HepG2 (cell line): ENCODE results near the gene HYDIN. TPM values are rescaled to one million over a fixed set of nuclear protein-coding genes. Genes with fewer than 3 reads are reported as not detected.

Source experiments
- ATAC-seq: fragments of 200-7000 bp; cut with Tn5 transposase; 3 replicates; pipeline ENCODE4 v1.9.1; 2020; ENCODE audit warnings: mild to moderate bottlenecking, moderate library complexity
- BruUV-seq: library from RNA; stranded (reverse); fragments of 400-500 nt; replicated peaks from 2 replicates; lab custom pipeline; 2021; lab: Mats Ljungman, UMichigan
- CTCF ChIA-PET: fragments of 300-600 bp; formaldehyde crosslinking; extraction: SDS; loops from one replicate; lab custom pipeline; 2021; ENCODE audit warnings: low total read pairs, inconsistent platforms, low intra/inter-chr PET ratio; lab: Yijun Ruan, JAX
- POLR2A ChIA-PET: fragments of 350-600 bp; sonication (Branson Sonifier 250); formaldehyde crosslinking; loops from one replicate; lab custom pipeline; 2020; ENCODE audit warnings: antibody characterized with exemption, inconsistent platforms; lab: Yijun Ruan, JAX
- DNase-seq: peaks from one replicate; pipeline ENCODE4 v3.0.0-alpha.2; 2015; ENCODE audit warnings: low spot score
- FAIRE-seq: peaks from 3 replicates; lab custom pipeline; 2011; peaks lifted over from hg19 to GRCh38; lab: Jason Lieb, UNC
- H2AFZ ChIP-seq: one replicate; pipeline ENCODE4 v1.6.1; 2011; ENCODE audit warnings: low read length, inconsistent platforms
- H3K27ac ChIP-seq: fragments of 300-600 bp; 3 replicates; pipeline ENCODE4 v1.8.0; 2011; ENCODE audit warnings: mixed run types, mild to moderate bottlenecking, mixed read lengths, low read length, inconsistent platforms; ENCODE audit not compliant: insufficient read depth; ENCODE audit errors: extremely low read length
- H3K27me3 ChIP-seq, 2 experiments: fragments of 200-600 bp in 1 of 2; 2 replicates in 1 of 2; 3 replicates in 1 of 2; pipeline versions ENCODE4 v1.6.0 to v1.8.0; 2011; ENCODE audit warnings: low read length in 2 of 2, mild to moderate bottlenecking in 2 of 2, moderate library complexity in 2 of 2, inconsistent platforms in 1 of 2; ENCODE audit not compliant: insufficient read depth in 2 of 2, control insufficient read depth in 1 of 2
- H3K36me3 ChIP-seq, 2 experiments: fragments of 200-600 bp in 1 of 2; replicated peaks in 1 of 2; 2 replicates in 1 of 2; 3 replicates in 1 of 2; pipeline versions ENCODE4 v1.5.1 to v1.8.0; 2011; ENCODE audit warnings: low read length in 2 of 2, inconsistent platforms in 1 of 2; ENCODE audit not compliant: insufficient read depth in 2 of 2, control insufficient read depth in 1 of 2
- H3K4me1 ChIP-seq: 2 replicates; pipeline ENCODE4 v1.5.1; 2012; ENCODE audit warnings: low read length, inconsistent platforms; ENCODE audit not compliant: insufficient read depth
- H3K4me2 ChIP-seq: 2 replicates; pipeline ENCODE4 v1.6.0; 2011; ENCODE audit warnings: low read depth, low read length, inconsistent platforms
- H3K4me3 ChIP-seq, 3 experiments: fragments of 200-600 bp in 1 of 3; sonication (generic), shearing (Covaris generic) in 1 of 3; replicated peaks in 1 of 3; 2 replicates each; pipeline ENCODE4 v1.5.1; 2011 to 2016; ENCODE audit warnings: low read length in 3 of 3, inconsistent platforms in 2 of 3, low read depth in 2 of 3, mild to moderate bottlenecking in 2 of 3, control low read depth in 1 of 3, mixed read lengths in 1 of 3; ENCODE audit not compliant: insufficient read depth in 1 of 3
- H3K79me2 ChIP-seq: one replicate; pipeline ENCODE4 v1.6.1; 2011; ENCODE audit warnings: low read length, inconsistent platforms; ENCODE audit not compliant: insufficient read depth
- H3K9ac ChIP-seq: 2 replicates; pipeline ENCODE4 v1.6.0; 2011; ENCODE audit warnings: mild to moderate bottlenecking, low read depth, low read length, inconsistent platforms; ENCODE audit not compliant: insufficient read depth
- H3K9me3 ChIP-seq: 2 replicates; pipeline ENCODE4 v1.5.1; 2012; ENCODE audit warnings: mild to moderate bottlenecking, low read length
- H4K20me1 ChIP-seq: 2 replicates; pipeline ENCODE4 v1.6.0; 2011; ENCODE audit warnings: inconsistent platforms, mild to moderate bottlenecking, low read length, moderate library complexity; ENCODE audit not compliant: insufficient read depth
- DMTF1 ChIP-seq: sonication (generic); formaldehyde crosslinking; IDR thresholded peaks from 2 replicates; pipeline ENCODE4 v1.4.0; 2020; ENCODE audit warnings: mild to moderate bottlenecking, missing genetic modification reagents
- POLR2A ChIP-seq, 2 experiments: IDR thresholded peaks; 2 replicates each; pipeline ENCODE4 v1.6.1; 2011; ENCODE audit warnings: low read depth in 2 of 2, low read length in 2 of 2, mild to moderate bottlenecking in 1 of 2, moderate library complexity in 1 of 2; ENCODE audit not compliant: insufficient read depth in 1 of 2
- RBAK ChIP-seq: sonication (generic); formaldehyde crosslinking; IDR thresholded peaks from 2 replicates; pipeline ENCODE4 v1.5.1; 2020; ENCODE audit warnings: mild to moderate bottlenecking, missing genetic modification reagents
- TAF15 ChIP-seq: fragments of 200-400 bp; formaldehyde crosslinking; IDR thresholded peaks from one replicate; pipeline ENCODE4 v1.6.1; 2018; ENCODE audit warnings: mild to moderate bottlenecking, low read depth, low read length; ENCODE audit not compliant: poor library complexity, severe bottlenecking
- XRCC5 ChIP-seq: fragments of 200-400 bp; formaldehyde crosslinking; optimal IDR thresholded peaks from 2 replicates; pipeline ENCODE3; 2017; ENCODE audit warnings: mild to moderate bottlenecking, low read length
- YEATS2 ChIP-seq: sonication (generic); formaldehyde crosslinking; IDR thresholded peaks from 2 replicates; pipeline ENCODE4 v1.4.0; 2020; ENCODE audit warnings: missing genetic modification reagents, borderline replicate concordance
- ZBTB20 ChIP-seq: sonication (generic); formaldehyde crosslinking; IDR thresholded peaks from 2 replicates; pipeline ENCODE4 v1.8.1; 2023; ENCODE audit warnings: missing genetic modification reagents, low read depth, mild to moderate bottlenecking, borderline replicate concordance
- ZBTB49 ChIP-seq: sonication (generic); formaldehyde crosslinking; IDR thresholded peaks from 2 replicates; pipeline ENCODE4 v1.4.0; 2020; ENCODE audit warnings: missing genetic modification reagents, borderline replicate concordance
- ZNF446 ChIP-seq: sonication (generic); formaldehyde crosslinking; IDR thresholded peaks from 2 replicates; pipeline ENCODE4 v1.5.0; 2020; ENCODE audit warnings: mild to moderate bottlenecking, missing genetic modification reagents
- ZSCAN25 ChIP-seq: sonication (generic); formaldehyde crosslinking; IDR thresholded peaks from 2 replicates; pipeline ENCODE4 v1.8.0; 2022; ENCODE audit warnings: mild to moderate bottlenecking, missing genetic modification reagents
- WGBS: methylation state at CpG from one replicate; pipeline ENCODE4 v1.1.6; 2017; ENCODE audit warnings: low lambda C conversion rate; 5-methylcytosine and 5-hydroxymethylcytosine counted together
- in situ Hi-C: cut with HindIII; loops from 2 replicates; pipeline ENCODE4 v1.10.0; 2017; ENCODE audit warnings: low pct_unique_long_range_greater_than_20kb; ENCODE audit not compliant: extremely low pct_ligation_motif_present
- intact Hi-C: fragments of 100-400 bp; cut with micrococcal nuclease; formaldehyde crosslinking; loops from one replicate; pipeline ENCODE4 v1.10.0; 2022; ENCODE audit not compliant: unreplicated experiment
- polyA plus RNA-seq, 8 experiments: library from polyadenylated mRNA; depleted of rRNA in 3 of 8; stranded (reverse) in 7 of 8; unstranded in 1 of 8; fragments of >200 nt; fragmentation: Illumina TruSeq in 4 of 8; extraction: Trizol in 4 of 8; gene quantifications; 2 replicates each; pipeline versions ENCODE4 v1.2.1 to v1.2.3, GENCODE V29; 2011 to 2016; ENCODE audit warnings: low read depth in 4 of 8, missing spikeins in 1 of 8, mixed read lengths in 1 of 8; ENCODE audit not compliant: insufficient read depth in 1 of 8
- total RNA-seq, 5 experiments: library from RNA; depleted of rRNA; stranded (reverse); fragments of >200 nt; fragmentation: Illumina TruSeq; extraction: Trizol; gene quantifications; 2 replicates each; pipeline ENCODE4 v1.2.3, GENCODE V29; 2016; ENCODE audit warnings: low read depth in 1 of 5
- TF ChIP-seq, protein P1 (sequence below): sonication (generic); formaldehyde crosslinking; IDR thresholded peaks from 2 replicates; pipeline ENCODE4 v1.4.0; 2020; ENCODE audit warnings: missing genetic modification reagents
- TF ChIP-seq, protein P2 (sequence below): sonication (generic); formaldehyde crosslinking; IDR thresholded peaks from 2 replicates; pipeline ENCODE4 v1.8.1; 2022; ENCODE audit warnings: mild to moderate bottlenecking, missing genetic modification reagents

The HYDIN gene
- total and polyA plus RNA-seq, 2 of the 13 experiments (the other 11 are each of a cell fraction or from before 2014, with no cell fraction given): not detected

- TF ChIP-seq, protein P1, sequence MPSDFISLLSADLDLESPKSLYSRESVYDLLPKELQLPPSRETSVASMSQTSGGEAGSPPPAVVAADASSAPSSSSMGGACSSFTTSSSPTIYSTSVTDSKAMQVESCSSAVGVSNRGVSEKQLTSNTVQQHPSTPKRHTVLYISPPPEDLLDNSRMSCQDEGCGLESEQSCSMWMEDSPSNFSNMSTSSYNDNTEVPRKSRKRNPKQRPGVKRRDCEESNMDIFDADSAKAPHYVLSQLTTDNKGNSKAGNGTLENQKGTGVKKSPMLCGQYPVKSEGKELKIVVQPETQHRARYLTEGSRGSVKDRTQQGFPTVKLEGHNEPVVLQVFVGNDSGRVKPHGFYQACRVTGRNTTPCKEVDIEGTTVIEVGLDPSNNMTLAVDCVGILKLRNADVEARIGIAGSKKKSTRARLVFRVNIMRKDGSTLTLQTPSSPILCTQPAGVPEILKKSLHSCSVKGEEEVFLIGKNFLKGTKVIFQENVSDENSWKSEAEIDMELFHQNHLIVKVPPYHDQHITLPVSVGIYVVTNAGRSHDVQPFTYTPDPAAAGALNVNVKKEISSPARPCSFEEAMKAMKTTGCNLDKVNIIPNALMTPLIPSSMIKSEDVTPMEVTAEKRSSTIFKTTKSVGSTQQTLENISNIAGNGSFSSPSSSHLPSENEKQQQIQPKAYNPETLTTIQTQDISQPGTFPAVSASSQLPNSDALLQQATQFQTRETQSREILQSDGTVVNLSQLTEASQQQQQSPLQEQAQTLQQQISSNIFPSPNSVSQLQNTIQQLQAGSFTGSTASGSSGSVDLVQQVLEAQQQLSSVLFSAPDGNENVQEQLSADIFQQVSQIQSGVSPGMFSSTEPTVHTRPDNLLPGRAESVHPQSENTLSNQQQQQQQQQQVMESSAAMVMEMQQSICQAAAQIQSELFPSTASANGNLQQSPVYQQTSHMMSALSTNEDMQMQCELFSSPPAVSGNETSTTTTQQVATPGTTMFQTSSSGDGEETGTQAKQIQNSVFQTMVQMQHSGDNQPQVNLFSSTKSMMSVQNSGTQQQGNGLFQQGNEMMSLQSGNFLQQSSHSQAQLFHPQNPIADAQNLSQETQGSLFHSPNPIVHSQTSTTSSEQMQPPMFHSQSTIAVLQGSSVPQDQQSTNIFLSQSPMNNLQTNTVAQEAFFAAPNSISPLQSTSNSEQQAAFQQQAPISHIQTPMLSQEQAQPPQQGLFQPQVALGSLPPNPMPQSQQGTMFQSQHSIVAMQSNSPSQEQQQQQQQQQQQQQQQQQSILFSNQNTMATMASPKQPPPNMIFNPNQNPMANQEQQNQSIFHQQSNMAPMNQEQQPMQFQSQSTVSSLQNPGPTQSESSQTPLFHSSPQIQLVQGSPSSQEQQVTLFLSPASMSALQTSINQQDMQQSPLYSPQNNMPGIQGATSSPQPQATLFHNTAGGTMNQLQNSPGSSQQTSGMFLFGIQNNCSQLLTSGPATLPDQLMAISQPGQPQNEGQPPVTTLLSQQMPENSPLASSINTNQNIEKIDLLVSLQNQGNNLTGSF (CRISPR knock-in tag): no peak
- TF ChIP-seq ZSCAN25: no peak
- TF ChIP-seq TAF15: no peak
- TF ChIP-seq, protein P2, sequence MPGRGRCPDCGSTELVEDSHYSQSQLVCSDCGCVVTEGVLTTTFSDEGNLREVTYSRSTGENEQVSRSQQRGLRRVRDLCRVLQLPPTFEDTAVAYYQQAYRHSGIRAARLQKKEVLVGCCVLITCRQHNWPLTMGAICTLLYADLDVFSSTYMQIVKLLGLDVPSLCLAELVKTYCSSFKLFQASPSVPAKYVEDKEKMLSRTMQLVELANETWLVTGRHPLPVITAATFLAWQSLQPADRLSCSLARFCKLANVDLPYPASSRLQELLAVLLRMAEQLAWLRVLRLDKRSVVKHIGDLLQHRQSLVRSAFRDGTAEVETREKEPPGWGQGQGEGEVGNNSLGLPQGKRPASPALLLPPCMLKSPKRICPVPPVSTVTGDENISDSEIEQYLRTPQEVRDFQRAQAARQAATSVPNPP (CRISPR knock-in tag): no peak
- no peak for TF ChIP-seq RBAK (CRISPR knock-in tag)
- no peak for TF ChIP-seq POLR2A (IDR thresholded peaks at IDR 0.05; ENCODE audit: insufficient read depth in 1 of 2, low read depth in 2 of 2, low read length in 2 of 2)
Observed at GRCh38 chr16:71201054-71201453, 29.5 kb downstream of the HYDIN start (continued).

GRCh38 chr16:71198408-71198807 is 32.1 kb downstream of the HYDIN start:
- Histone ChIP-seq H3K79me2 (no peaks in the 10 kb centered on the region), H3K4me2 (no peak overlapping the region), H3K9ac (no peak overlapping the region), H3K9me3 (no peaks in the 10 kb centered on the region), H3K27ac (no peak overlapping the region), H2AFZ (no peak overlapping the region), H4K20me1 (no peaks in the 10 kb centered on the region), H3K4me3 (no peak overlapping the region), H3K36me3 (no peaks in the 10 kb centered on the region), H3K27me3 (no peaks in the 10 kb centered on the region), H3K4me1 (no peaks in the 10 kb centered on the region)
- ChIA-PET POLR2A (no interaction called here), CTCF (no interaction called here)
- no TSS peak for BruUV-seq
- DNase-seq: no peak
- WGBS: 0% methylated on average over 1 of the region's 1 CpG
- intact Hi-C loops (no loop called here), in situ Hi-C loops (no loop called here)
- no peak for FAIRE-seq
- no peak for ATAC-seq
- TF ChIP-seq ZNF446 (CRISPR knock-in tag) (no peak), ZBTB49 (CRISPR knock-in tag) (no peak), YEATS2 (CRISPR knock-in tag) (no peak), ZSCAN25 (no peak), XRCC5 (no peak), DMTF1 (CRISPR knock-in tag) (no peak), ZBTB20 (no peak)
